ENCODE data around the gene CRABP2. TPM values are rescaled to one million over a fixed set of nuclear protein-coding genes. Genes with fewer than 3 reads are reported as not detected.

CRABP2 gene
- total and polyA plus RNA-seq, 2 of the 13 experiments (the other 11 are each of a cell fraction or from before 2014, with no cell fraction given) = 0.40 to 0.60 TPM

- TF ChIP-seq MYPOP (CRISPR knock-in tag; IDR thresholded peaks at IDR 0.05) (peak; percentile 14; the same call in 1 of the 2 replicates), RXRA (CRISPR knock-in tag; IDR thresholded peaks at IDR 0.05) (peak; percentile 16; the same call in 1 of the 2 replicates), MTA3 (CRISPR knock-in tag; IDR thresholded peaks at IDR 0.05) (no peak), KDM5B (CRISPR knock-in tag; IDR thresholded peaks at IDR 0.05; ENCODE audit: borderline replicate concordance) (peak; percentile 36; the same call in 1 of the 2 replicates), NFYC (CRISPR knock-in tag; IDR thresholded peaks at IDR 0.05) (no peak), NFATC3 (CRISPR knock-in tag; IDR thresholded peaks at IDR 0.05) (no peak), BCL6 (CRISPR knock-in tag; IDR thresholded peaks at IDR 0.05) (no peak), ISL2 (CRISPR knock-in tag; IDR thresholded peaks at IDR 0.05) (no peak), ZNF652 (CRISPR knock-in tag; IDR thresholded peaks at IDR 0.05; ENCODE audit: borderline replicate concordance, low read depth) (peak; percentile 92), FIP1L1 (IDR thresholded peaks at IDR 0.05; ENCODE audit: borderline replicate concordance, insufficient read depth, low read depth, low read length) (no peak), SNAPC4 (CRISPR knock-in tag; IDR thresholded peaks at IDR 0.05) (0 out of 2 replicates have a peak, but pooled peaks have one; percentile 42), MAF1 (CRISPR knock-in tag; IDR thresholded peaks at IDR 0.05; ENCODE audit: borderline replicate concordance) (no peak), ZNF605 (CRISPR knock-in tag; IDR thresholded peaks at IDR 0.05) (peak; percentile 64), TBX2 (CRISPR knock-in tag; IDR thresholded peaks at IDR 0.05; ENCODE audit: borderline replicate concordance) (peak; percentile 18; the same call in 1 of the 2 replicates), HNRNPLL (IDR thresholded peaks at IDR 0.05; ENCODE audit: low read depth, low read length, poor library complexity, severe bottlenecking) (peak; percentile 42), GATAD2A (CRISPR knock-in tag; IDR thresholded peaks at IDR 0.05) (peak; percentile 56; the same call in 1 of the 2 replicates), SRSF1 (optimal IDR thresholded peaks at IDR 0.05; ENCODE audit: low read depth, low read length) (peak; percentile 89), IKZF1 (IDR thresholded peaks at IDR 0.05) (no peak), NFE2L2 (IDR thresholded peaks at IDR 0.05; ENCODE audit: low read length) (no peak), SOX6 (IDR thresholded peaks at IDR 0.05) (no peak), SOX6 (CRISPR knock-in tag; IDR thresholded peaks at IDR 0.05) (peak; percentile 27; the same call in 1 of the 2 replicates), NFIC (IDR thresholded peaks at IDR 0.05; ENCODE audit: low read length) (no peak)
- TF ChIP-seq, protein P1, sequence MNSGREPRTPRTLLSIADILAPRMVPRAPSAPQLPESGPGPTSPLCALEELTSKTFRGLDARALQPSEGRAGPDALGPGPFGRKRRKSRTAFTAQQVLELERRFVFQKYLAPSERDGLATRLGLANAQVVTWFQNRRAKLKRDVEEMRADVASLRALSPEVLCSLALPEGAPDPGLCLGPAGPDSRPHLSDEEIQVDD (CRISPR knock-in tag; IDR thresholded peaks at IDR 0.05; ENCODE audit: borderline replicate concordance) = 0 out of 2 replicates have a peak, but pooled peaks have one; percentile 44
These were observed 704 bp upstream of the CRABP2 start (continued) for GRCh38 chr1:156705918-156706656.
